ENCODE data around the gene ZCWPW1. TPM values are rescaled to one million over a fixed set of nuclear protein-coding genes. Genes with fewer than 3 reads are reported as not detected.

The ZCWPW1 gene
- total RNA-seq, 1 donor from 2014 or later, result 5.0 TPM

DNA sequence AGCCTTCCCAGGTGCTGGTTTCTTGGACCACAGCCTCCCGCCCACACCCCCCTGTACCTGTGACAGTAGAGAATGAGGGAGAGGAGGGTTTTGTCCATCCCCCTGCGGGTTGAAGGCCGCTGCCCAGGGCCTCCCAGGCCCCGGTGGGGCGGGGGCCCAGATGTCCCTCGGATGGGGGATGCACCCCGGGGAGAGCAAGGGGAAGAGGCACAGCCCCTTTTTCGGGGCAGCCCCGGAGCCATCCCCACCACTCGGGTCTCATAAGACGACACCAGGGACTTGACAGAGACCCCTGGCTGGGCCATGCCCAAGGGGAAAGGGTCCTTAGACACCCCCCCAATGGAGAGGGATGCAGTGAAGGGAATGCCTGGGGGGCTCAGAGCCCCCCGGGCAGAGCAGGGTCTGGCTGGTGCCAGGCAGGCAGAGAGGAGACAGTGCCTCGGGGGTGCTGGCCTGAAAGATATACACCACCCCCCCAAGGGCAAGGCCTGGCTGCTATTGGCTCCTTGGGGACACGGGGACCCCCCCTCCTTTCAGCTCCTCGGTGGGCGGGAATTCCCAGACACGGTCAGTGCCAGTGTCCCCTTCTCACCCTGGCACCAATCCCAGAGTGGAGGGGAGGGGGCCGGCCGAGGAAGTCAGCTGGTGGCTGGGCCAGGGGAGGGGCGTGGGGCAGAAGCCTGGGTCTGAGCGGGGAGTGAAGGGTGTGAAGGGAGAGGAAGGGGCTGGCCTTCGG is 39.3 kb upstream of the ZCWPW1 start:
- no peaks in the 10 kb centered on the region for H3K27me3 Mint-ChIP-seq (ENCODE audit: unreplicated experiment)
- peaks cover 2% of the 10 kb centered on the region for H3K36me3 Mint-ChIP-seq (ENCODE audit: unreplicated experiment)
- H3K27ac Mint-ChIP-seq (ENCODE audit: unreplicated experiment), result no peak overlapping the region
- DNase-seq (ENCODE audit: extremely low spot score, unreplicated experiment), result no peak
- H3K4me1 Mint-ChIP-seq (ENCODE audit: unreplicated experiment), result peaks cover 17% of the 10 kb centered on the region
- no peak overlapping the region for H3K4me3 Mint-ChIP-seq (ENCODE audit: unreplicated experiment)
- TF ChIP-seq, protein P1, sequence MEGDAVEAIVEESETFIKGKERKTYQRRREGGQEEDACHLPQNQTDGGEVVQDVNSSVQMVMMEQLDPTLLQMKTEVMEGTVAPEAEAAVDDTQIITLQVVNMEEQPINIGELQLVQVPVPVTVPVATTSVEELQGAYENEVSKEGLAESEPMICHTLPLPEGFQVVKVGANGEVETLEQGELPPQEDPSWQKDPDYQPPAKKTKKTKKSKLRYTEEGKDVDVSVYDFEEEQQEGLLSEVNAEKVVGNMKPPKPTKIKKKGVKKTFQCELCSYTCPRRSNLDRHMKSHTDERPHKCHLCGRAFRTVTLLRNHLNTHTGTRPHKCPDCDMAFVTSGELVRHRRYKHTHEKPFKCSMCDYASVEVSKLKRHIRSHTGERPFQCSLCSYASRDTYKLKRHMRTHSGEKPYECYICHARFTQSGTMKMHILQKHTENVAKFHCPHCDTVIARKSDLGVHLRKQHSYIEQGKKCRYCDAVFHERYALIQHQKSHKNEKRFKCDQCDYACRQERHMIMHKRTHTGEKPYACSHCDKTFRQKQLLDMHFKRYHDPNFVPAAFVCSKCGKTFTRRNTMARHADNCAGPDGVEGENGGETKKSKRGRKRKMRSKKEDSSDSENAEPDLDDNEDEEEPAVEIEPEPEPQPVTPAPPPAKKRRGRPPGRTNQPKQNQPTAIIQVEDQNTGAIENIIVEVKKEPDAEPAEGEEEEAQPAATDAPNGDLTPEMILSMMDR (IDR thresholded peaks at IDR 0.05), result no peak
- H3K9me3 Mint-ChIP-seq (ENCODE audit: unreplicated experiment), result no peaks in the 10 kb centered on the region

DNA sequence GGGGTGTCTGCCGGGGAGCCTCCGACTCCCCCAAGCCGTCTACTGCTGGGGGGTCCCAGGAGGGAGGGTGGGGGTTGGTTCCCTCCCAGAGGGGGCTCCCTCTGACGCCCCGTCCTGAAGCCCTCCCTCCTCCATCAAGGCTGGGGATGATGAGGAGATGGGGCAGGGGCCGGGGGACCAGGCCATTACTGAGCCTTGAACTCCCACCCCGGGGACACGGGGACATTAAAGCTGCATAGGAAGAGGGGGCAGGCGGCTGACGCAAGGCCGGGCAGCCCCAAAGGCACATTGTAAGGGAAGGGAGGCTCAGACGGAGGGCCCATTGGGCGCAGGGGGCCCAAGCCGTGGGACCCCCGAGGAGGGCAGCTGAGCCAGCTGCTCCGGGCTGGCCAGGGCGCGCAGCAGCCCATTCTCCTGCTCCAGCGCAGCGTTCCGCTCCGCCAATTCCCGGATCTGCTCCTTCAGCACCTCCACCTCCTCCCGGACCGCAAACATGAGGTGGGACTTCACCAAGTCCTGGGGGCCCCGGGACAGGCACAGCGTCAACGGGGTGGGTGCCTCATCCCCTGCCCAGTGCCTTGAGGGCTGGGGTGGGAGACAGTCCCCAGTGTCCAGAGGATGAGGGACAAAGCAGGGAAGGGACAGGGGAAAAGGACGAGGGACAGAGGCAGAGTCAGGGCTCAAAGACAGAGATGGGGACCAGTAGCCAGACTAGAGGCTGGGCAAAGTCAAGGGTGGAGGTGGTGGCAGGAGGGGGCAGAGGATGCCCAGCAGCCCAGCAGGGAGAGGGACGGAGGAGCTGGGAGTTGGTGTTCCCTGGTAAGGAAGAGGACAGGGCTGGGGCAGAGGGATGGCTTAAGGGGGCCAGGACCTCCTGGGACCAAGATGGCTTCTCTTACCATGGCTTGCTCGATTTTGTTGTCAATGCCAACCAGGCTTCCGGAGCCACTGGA is 38.4 kb upstream of the ZCWPW1 start:
- H3K4me1 Mint-ChIP-seq (ENCODE audit: unreplicated experiment), result peaks cover 16% of the 10 kb centered on the region
- TF ChIP-seq, protein P1 (IDR thresholded peaks at IDR 0.05), result no peak
- no peak overlapping the region for H3K27ac Mint-ChIP-seq (ENCODE audit: unreplicated experiment)
- H3K9me3 Mint-ChIP-seq (ENCODE audit: unreplicated experiment), result no peaks in the 10 kb centered on the region
- H3K4me3 Mint-ChIP-seq (ENCODE audit: unreplicated experiment), result no peak overlapping the region
- no peaks in the 10 kb centered on the region for H3K27me3 Mint-ChIP-seq (ENCODE audit: unreplicated experiment)
- no peak for DNase-seq (ENCODE audit: extremely low spot score, unreplicated experiment)
- peaks cover 2% of the 10 kb centered on the region for H3K36me3 Mint-ChIP-seq (ENCODE audit: unreplicated experiment)

DNA sequence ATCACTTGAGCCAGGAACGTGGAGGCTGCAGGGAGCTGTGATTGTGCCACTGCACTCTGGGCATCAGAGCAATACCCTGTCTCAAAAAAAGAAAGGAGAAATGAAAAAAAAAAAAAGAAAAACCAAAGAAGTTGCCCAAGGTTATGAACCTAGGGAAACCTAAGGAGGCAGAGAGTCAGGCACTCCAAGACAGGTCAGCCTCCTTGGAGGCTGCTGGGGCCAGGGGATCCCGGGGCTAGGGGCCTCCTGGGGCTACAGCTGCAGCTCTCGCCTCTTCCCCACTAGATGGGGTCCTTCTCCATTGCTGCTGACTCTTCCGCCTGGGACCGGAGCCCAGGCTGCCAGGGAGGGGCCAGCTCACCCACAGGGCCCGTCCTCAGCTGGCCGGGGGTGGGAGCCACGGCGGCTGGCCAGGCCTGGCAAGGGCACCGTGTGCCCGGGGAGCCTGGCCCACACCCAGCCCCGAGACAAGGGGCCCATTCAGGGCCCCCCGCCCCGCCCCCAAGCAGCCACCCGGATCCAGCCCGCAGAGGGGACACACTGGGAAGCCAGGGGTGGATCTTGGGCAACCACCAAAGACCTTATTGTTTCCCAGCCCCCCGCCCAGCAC is 37.3 kb upstream of the ZCWPW1 start:
- Mint-ChIP-seq H3K9me3 (ENCODE audit: unreplicated experiment) (no peaks in the 10 kb centered on the region), H3K4me1 (ENCODE audit: unreplicated experiment) (peaks cover 16% of the 10 kb centered on the region), H3K27me3 (ENCODE audit: unreplicated experiment) (no peaks in the 10 kb centered on the region), H3K4me3 (ENCODE audit: unreplicated experiment) (no peak overlapping the region), H3K36me3 (ENCODE audit: unreplicated experiment) (peaks cover 1% of the 10 kb centered on the region), H3K27ac (ENCODE audit: unreplicated experiment) (peak overlapping the region; percentile 70)
- TF ChIP-seq, protein P1 (IDR thresholded peaks at IDR 0.05), result peak; percentile 85
- DNase-seq (ENCODE audit: extremely low spot score, unreplicated experiment), result peak; percentile 91

DNA sequence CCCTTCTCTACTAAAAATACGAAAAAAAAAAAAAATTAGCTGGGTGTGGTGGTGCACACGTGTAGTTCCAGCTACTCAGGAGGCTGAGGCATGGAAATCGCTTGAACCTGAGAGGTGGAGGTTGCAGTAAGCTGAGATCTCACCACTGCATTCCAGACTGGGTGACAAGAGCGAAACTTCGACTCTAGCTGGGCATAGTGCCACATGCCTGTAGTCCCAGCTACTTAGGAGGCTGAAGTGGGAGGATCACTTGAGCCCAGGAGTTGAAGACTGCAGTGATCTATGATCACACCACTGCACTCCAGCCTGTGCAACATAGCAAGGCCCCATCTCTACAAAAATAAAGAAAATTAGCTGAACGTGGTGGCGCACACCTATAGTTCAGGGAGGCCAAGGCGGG is 36.8 kb upstream of the ZCWPW1 start:
- Mint-ChIP-seq H3K9me3 (ENCODE audit: unreplicated experiment) (no peaks in the 10 kb centered on the region), H3K4me3 (ENCODE audit: unreplicated experiment) (no peak overlapping the region), H3K4me1 (ENCODE audit: unreplicated experiment) (peaks cover 16% of the 10 kb centered on the region), H3K27me3 (ENCODE audit: unreplicated experiment) (no peaks in the 10 kb centered on the region), H3K36me3 (ENCODE audit: unreplicated experiment) (no peaks in the 10 kb centered on the region), H3K27ac (ENCODE audit: unreplicated experiment) (no peak overlapping the region)
- TF ChIP-seq, protein P1 (IDR thresholded peaks at IDR 0.05), result no peak
- DNase-seq (ENCODE audit: extremely low spot score, unreplicated experiment), result no peak
